Glutamatergic neuron (in vitro differentiated cells): ENCODE data around the gene CASP9. TPM values are rescaled to one million over a fixed set of nuclear protein-coding genes. Genes with fewer than 3 reads are reported as not detected.

Source experiments
- DNase-seq: peaks from one replicate; pipeline ENCODE4 v3.0.0; 2022
- H3K27ac Mint-ChIP-seq: one replicate; pipeline ENCODE4 v1.8.0; 2020; ENCODE audit warnings: mild to moderate bottlenecking, mixed read lengths, inconsistent platforms; ENCODE audit not compliant: unreplicated experiment
- H3K27me3 Mint-ChIP-seq: one replicate; pipeline ENCODE4 v1.8.0; 2020; ENCODE audit warnings: mild to moderate bottlenecking, moderate library complexity, mixed read lengths, inconsistent platforms; ENCODE audit not compliant: unreplicated experiment
- H3K36me3 Mint-ChIP-seq: one replicate; pipeline ENCODE4 v1.8.0; 2020; ENCODE audit warnings: mild to moderate bottlenecking, mixed read lengths, inconsistent platforms; ENCODE audit not compliant: unreplicated experiment
- H3K4me1 Mint-ChIP-seq: one replicate; pipeline ENCODE4 v1.8.0; 2020; ENCODE audit warnings: mild to moderate bottlenecking, low read depth, mixed read lengths, inconsistent platforms; ENCODE audit not compliant: unreplicated experiment
- H3K4me3 Mint-ChIP-seq: one replicate; pipeline ENCODE4 v1.8.0; 2020; ENCODE audit warnings: mild to moderate bottlenecking, mixed read lengths, inconsistent platforms; ENCODE audit not compliant: unreplicated experiment
- H3K9me3 Mint-ChIP-seq: one replicate; pipeline ENCODE4 v1.8.0; 2020; ENCODE audit warnings: mild to moderate bottlenecking, moderate library complexity, mixed read lengths, inconsistent platforms; ENCODE audit not compliant: unreplicated experiment
- CTCF ChIP-seq: fragments of 200-600 bp; sonication (generic); IDR thresholded peaks from one replicate; pipeline ENCODE4 v1.5.0; 2021; ENCODE audit not compliant: partially characterized antibody, unreplicated experiment
- total RNA-seq: library from RNA; stranded (reverse); fragmentation: NEBNext Ultra II Directional; extraction: Animal tissue kit (Norgen Biotek cat#: 25700); gene quantifications from one replicate; pipeline ENCODE4 v1.2.1, GENCODE V29; 2021; ENCODE audit not compliant: unreplicated experiment

CASP9 gene
- total RNA-seq, 1 donor from 2014 or later = 12.8 TPM

DNA sequence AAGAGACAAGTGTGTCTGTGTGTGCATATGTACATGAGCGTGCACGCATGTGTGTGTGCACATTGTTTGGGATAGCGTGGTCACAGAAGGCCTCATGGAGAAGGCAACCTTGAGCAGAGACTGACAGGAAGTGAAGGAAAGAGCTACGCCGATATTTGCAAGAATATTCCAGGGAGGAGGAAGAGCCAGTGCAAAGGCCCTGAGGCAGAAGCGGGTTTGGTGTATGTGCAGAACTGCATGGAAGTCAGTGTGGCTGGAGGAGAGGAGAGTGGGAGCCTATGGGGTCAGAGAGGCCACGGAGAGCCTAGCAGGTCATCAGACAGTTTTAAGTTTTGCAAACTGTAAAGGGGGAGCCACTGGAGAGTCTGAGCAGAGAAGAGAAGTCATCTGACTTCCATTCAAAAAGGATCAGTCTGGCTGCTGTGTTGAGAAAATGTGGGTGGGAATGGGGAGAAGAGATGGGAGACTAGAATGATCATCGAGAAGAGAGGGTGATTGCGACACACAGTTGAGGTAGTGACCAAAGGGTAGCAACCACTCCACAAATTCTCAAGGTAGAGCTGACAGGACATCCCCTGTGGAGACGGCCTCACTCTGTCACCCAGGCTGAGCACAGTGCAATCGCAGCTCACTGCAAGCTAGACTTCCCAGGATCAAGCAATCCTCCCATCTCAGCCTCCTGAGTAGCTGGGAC lies 44.2 kb downstream of the CASP9 start:
- no peak for TF ChIP-seq CTCF
- Mint-ChIP-seq H3K27ac (no peak overlapping the region), H3K9me3 (peaks cover 4% of the 10 kb centered on the region), H3K4me1 (no peaks in the 10 kb centered on the region), H3K27me3 (peaks cover 5% of the 10 kb centered on the region), H3K36me3 (peaks cover 10% of the 10 kb centered on the region), H3K4me3 (no peak overlapping the region)
- DNase-seq = no peak

DNA sequence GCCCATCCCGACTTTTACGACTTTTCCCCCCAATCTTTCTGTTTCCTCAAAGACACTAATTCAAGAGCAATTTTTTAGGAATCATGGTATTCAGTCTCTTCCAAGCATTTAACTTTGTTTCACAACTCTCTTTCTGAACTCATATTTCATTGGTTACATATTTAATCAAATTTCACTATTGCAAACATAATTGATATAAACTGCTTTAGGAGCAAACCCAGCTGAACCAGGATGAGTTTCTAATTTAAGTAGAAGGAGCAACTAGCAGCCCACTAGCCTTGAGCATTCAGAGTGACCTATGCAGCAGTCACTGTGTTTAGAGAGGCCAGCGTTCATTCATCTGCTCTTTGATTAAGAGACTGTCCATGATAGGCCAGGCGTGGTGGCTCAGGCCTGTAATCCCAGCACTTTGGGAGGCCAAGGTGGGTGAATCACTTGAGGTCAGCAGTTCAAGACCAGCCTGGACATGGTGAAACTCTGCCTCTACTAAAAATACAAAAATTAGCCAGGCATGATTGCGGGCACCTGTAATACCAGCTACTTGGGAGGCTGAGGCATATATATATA lies 46.3 kb downstream of the CASP9 start:
- Mint-ChIP-seq H3K27me3 (peaks cover 8% of the 10 kb centered on the region), H3K4me1 (no peaks in the 10 kb centered on the region), H3K27ac (no peak overlapping the region), H3K9me3 (peaks cover 4% of the 10 kb centered on the region), H3K36me3 (peaks cover 10% of the 10 kb centered on the region), H3K4me3 (no peak overlapping the region)
- no peak for TF ChIP-seq CTCF
- DNase-seq = no peak

- TF ChIP-seq CTCF = no peak
- peaks cover 10% of the 10 kb centered on the region for H3K36me3 Mint-ChIP-seq
- peaks cover 4% of the 10 kb centered on the region for H3K9me3 Mint-ChIP-seq
- no peak overlapping the region for H3K27ac Mint-ChIP-seq
- H3K4me1 Mint-ChIP-seq = no peaks in the 10 kb centered on the region
- H3K27me3 Mint-ChIP-seq = peaks cover 8% of the 10 kb centered on the region
- H3K4me3 Mint-ChIP-seq = no peak overlapping the region
- DNase-seq = no peak
Measured at GRCh38 chr1:15476927-15477326, 47.1 kb downstream of the CASP9 start.

- H3K4me1 Mint-ChIP-seq = no peaks in the 10 kb centered on the region
- peaks cover 8% of the 10 kb centered on the region for H3K27me3 Mint-ChIP-seq
Measured at GRCh38 chr1:15475752-15476314, 48.2 kb downstream of the CASP9 start, which contains the start of gene CELA2B. Gene CELA2B, plus strand, starts transcription at chr1:15476104. Its CDS starts 22 bp downstream, at chr1:15476126.

More at GRCh38 chr1:15475752-15476314, 48.2 kb downstream of the CASP9 start, which contains the start of gene CELA2B:
- DNase-seq = no peak
- Mint-ChIP-seq H3K4me3 (no peak within 1 kb of the TSS), H3K27ac (no peak within 1 kb of the TSS), H3K36me3 (peaks cover 10% of the 10 kb centered on the region), H3K9me3 (peaks cover 4% of the 10 kb centered on the region)
- no peak for TF ChIP-seq CTCF
